Hematopoietic multipotent progenitor cell treated with erythropoietin and hydrocortisone succinate and interleukin-3 and kit ligand, for 8 days (in vitro differentiated cells): Measurements from ENCODE around the gene GJE1.

Source experiments
- DNase-seq: peaks from one replicate; pipeline ENCODE4 v3.0.0-alpha.2; 2015

The GJE1 gene

DNA sequence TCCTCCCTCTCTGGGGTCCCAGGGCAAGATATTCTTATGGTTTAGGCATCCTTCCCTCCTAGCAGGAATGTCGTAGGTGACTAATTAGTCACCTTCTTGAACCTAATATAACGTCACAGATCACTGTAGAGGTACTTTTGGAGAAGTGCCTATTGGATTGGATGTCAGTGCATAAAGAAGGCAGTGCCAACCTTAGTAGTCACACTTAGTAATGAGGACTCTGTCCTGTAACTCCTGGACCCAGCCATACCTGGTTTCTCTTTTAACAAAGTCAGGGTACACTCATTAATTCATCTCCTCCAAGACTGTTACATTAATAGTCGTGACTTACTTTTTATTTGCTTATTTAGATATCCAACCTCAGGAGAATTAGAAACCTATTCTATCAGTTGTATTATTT lies 34.3 kb downstream of the GJE1 start:
- no peak for DNase-seq

DNA sequence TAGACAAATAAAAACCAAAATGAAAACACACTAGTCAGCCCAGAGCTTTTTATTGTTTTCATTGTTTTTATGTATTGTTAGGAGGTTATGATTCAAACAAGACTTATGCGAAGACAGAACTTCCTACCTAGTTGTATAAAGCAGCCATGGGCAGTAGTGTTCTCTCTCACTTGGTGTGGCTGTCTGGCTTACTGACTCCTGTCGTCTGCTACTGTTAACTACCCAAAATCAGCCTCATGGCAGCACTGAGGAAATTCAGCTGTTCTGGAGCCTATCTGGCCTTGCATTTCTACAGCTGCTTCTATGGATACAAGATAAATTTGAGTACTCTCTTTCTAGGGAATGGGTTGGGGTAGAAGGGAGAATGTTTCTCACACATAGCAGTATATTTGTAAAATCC lies 34.8 kb downstream of the GJE1 start:
- DNase-seq = no peak

DNA sequence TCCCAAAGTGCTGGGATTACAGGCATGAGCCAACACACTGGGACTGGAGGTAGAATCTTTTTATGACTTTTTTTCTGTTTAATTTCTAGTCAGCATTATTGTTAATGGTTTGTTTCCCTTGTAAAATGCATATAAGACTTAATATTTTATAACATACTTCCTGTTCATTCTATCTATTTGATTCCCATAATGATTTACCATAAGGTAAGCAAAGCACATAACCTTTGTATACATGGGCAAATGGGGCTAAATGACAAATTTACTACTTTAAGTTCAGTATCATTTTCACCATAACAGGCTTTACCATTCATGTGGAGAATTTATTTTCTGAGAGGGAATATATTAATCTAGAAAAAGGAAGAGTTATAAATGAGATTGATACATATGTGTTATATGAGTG lies 38.6 kb downstream of the GJE1 start:
- DNase-seq = no peak

DNA sequence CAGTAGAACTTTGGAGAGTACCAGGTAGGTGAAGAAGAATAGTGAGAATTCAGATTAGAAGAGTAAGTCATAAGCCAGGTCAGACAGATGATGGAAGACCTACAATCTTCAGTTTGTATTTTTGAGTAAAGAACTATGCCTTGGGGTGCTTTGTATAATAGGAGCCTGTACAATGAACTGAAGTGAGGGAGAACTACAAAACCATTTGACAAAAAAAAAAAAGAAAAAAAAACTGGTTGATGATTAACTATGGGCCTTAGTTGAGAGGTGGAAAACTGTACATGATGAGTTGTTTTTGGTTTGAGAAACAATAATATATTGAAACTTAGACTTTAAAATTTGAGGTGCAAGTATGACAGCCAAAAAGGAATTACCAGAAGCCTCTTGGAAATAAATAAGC lies 40.0 kb downstream of the GJE1 start:
- DNase-seq = no peak

DNA sequence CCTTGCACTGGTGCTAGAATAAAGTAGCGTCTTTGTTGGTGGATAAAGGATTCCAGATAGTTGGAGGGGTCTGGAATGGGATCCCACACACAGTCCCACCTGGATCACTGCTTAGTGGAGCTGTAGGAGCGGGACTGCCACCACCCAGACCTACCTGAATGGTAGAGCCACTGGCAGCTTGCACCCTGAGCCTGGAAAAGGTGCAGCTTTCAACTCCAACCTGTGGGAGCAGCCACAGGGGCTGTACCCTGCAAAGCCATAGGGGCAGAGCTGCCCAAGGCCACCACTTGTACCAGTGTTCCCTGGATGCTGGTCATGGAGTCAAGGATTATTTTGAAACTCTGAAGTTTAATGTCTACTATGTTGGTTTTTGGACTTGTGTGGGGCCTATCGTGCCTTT lies 41.3 kb downstream of the GJE1 start:
- no peak for DNase-seq

DNA sequence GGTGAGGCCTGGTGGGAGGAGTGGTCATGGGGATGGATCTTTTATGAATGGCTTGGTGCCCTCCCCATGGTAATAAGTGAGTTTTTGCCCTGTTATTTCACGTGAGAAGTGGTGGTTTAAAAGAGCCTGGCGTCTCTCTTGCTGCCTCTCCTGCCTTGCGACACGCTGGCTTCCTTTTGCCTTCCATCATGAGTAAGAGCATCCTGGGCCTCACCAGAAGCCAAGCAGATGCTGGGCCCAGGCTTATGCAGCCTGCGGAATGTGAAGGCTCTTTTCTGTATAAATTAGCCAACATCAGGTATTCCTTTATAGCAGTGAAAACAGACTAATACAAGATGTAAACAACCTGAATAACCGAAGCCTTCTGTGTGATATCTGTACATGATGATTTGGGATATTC lies 42.0 kb downstream of the GJE1 start:
- DNase-seq = no peak

DNA sequence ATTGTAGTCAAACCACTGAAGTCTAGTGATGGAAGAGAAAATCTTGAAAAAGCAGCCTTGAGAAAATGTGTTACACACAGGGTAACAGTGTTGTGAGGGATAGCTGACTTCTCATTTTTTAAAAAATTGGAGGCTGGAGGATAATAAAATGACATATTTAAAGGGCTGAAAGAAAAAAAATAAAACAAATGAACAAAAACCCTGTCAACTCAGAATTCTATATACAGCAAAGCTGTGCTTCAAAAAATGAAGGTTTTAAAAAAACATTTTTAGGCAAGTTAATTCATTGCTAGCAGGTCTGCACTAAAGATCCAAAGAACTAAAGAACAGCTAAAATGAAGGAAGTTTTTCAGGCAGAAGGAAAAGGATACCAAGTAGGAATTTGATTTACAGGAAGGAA lies 45.4 kb downstream of the GJE1 start:
- no peak for DNase-seq

DNA sequence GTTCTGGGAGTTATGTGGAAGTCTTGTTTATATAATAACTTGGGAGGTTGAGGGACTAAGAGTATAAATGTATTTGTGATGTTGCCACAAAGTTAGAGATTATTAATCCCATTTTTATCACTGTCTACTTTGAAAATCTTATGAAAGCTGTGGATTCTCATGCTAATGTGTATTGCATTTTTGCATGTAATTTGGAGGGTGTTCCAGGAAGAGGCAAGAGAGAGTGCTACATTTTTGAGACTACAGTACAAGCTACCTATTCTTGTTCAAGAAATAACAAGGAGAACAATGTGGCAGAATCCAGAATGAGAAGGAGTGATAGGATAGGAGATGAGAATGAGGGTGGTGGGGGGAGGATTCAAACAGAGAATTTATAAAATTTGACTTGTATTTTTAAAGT lies 49.3 kb downstream of the GJE1 start:
- no peak for DNase-seq

DNA sequence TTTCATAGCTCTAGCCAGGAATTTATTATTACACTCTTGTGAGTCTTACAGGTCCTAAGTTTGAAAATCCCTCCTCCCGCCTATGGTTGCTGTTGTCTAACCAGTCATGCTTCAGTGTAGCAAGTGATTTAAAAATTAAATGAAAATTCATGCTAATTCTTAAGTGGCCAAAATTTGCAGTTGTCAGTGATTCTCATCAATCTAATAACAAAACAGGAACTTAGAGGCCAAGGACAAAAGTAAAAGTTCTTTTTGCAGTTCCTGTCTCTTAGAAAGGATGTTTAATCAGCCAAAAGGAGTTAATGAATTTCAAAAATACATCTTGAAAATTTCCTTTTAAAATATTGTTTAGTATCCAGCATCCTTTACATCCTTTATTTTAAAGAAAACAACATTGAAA lies 50.6 kb downstream of the GJE1 start:
- no peak for DNase-seq

DNA sequence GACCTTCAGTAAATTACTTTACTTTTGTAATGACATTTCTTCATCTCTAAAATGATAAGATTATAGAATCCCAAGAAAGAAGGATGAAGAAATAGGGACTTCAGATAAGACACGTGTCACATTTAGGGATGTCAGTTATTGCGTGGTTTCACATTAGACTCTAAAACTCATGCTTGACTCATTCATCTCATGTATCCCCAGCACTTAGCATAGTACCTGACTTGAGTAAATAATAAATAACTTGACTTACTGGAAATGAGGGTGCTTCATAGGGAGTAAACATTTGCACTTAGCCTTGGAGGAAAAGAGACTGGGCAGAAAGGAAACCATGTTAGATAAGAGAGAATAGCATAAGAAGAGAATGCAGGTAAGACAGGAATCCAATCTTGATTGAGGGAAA lies 51.6 kb downstream of the GJE1 start:
- peak; percentile 19 for DNase-seq
